ENCODE data around the gene TARS2. TPM values are rescaled to one million over a fixed set of nuclear protein-coding genes. Genes with fewer than 3 reads are reported as not detected.

The TARS2 gene
- total RNA-seq, 1 experiment from 2014 or later: 42.9 TPM

- TF ChIP-seq CDX4 (CRISPR knock-in tag; IDR thresholded peaks at IDR 0.05; ENCODE audit: borderline replicate concordance) (no peak), SP1 (CRISPR knock-in tag; conservative IDR thresholded peaks at IDR 0.05) (peak; percentile 40)
- TF ChIP-seq, protein P1, sequence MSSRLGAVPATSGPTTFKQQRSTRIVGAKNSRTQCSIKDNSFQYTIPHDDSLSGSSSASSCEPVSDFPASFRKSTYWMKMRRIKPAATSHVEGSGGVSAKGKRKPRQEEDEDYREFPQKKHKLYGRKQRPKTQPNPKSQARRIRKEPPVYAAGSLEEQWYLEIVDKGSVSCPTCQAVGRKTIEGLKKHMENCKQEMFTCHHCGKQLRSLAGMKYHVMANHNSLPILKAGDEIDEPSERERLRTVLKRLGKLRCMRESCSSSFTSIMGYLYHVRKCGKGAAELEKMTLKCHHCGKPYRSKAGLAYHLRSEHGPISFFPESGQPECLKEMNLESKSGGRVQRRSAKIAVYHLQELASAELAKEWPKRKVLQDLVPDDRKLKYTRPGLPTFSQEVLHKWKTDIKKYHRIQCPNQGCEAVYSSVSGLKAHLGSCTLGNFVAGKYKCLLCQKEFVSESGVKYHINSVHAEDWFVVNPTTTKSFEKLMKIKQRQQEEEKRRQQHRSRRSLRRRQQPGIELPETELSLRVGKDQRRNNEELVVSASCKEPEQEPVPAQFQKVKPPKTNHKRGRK (CRISPR knock-in tag; IDR thresholded peaks at IDR 0.05; ENCODE audit: borderline replicate concordance): no peak
- TF ChIP-seq, protein P2, sequence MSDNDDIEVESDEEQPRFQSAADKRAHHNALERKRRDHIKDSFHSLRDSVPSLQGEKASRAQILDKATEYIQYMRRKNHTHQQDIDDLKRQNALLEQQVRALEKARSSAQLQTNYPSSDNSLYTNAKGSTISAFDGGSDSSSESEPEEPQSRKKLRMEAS (CRISPR knock-in tag; IDR thresholded peaks at IDR 0.05): peak; percentile 67; the same call in 1 of the 2 replicates
Measured at GRCh38 chr1:150515328-150516049, 28.3 kb downstream of the TARS2 start, which contains the start of gene FALEC (continued).

DNA sequence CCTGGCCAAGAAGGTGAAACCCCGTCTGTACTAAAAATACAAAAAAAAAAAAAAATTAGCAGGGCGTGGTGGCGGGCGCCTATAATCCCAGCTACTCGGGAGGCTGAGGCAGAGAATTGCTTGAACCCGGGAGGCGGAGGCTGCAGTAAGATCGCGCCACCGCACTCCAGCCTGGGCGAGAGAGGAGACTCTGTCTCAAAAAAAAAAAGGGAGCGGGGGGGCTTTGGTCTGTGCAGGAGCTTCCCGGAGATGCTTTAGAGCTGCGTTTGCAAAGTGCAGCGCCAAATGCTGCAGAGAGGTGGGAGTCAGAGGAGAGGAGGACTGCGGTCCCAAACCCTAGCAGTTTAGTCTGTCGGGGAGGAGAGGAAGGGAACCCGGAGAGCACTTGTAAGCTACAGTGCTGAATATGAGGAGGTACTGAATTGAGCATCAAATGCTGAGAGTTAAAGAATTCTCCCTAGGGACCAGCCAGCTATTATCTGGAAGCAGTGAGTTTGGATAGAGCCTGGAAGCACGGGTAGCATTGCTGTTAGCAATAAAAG is 28.9 kb downstream of the TARS2 start:
- POLR2A ChIA-PET: interaction anchor here (0.6 to 1.6 kb wide), 8 partner anchors 16 to 64 kb away, joined by 3 to 6 read pairs (median 4); partner anchors contain the start of gene ADAMTSL4
- DNase-seq (ENCODE audit: low spot score): no peak

More for the DNA sequence above, 28.9 kb downstream of the TARS2 start:
- peaks cover 4% of the 10 kb centered on the region; the same call in 1 of the 2 replicates for H3K36me3 Mint-ChIP-seq
- CTCF ChIA-PET: interaction anchor here (0.6 to 9.7 kb wide), 15 partner anchors 12 to 347 kb away, joined by 3 to 139 read pairs (median 3); partner anchors contain the start of genes GOLPH3L and MCL1
- no peaks in the 10 kb centered on the region for H3K9me3 Mint-ChIP-seq
- peak overlapping the region; percentile 79 for H3K4me3 Mint-ChIP-seq
- no peaks in the 10 kb centered on the region; the same call in 1 of the 2 replicates for H3K27me3 Mint-ChIP-seq (ENCODE audit: low read depth)
- peaks cover 12% of the 10 kb centered on the region for H3K4me1 Mint-ChIP-seq
- H3K27ac Mint-ChIP-seq: peak overlapping the region; percentile 30
- TF ChIP-seq CDX4 (CRISPR knock-in tag; IDR thresholded peaks at IDR 0.05; ENCODE audit: borderline replicate concordance): no peak
- TF ChIP-seq ATF1 (CRISPR knock-in tag; IDR thresholded peaks at IDR 0.05): no peak
- TF ChIP-seq, protein P3, sequence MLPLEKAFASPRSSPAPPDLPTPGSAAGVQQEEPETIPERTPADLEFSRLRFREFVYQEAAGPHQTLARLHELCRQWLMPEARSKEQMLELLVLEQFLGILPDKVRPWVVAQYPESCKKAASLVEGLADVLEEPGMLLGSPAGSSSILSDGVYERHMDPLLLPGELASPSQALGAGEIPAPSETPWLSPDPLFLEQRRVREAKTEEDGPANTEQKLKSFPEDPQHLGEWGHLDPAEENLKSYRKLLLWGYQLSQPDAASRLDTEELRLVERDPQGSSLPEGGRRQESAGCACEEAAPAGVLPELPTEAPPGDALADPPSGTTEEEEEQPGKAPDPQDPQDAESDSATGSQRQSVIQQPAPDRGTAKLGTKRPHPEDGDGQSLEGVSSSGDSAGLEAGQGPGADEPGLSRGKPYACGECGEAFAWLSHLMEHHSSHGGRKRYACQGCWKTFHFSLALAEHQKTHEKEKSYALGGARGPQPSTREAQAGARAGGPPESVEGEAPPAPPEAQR (CRISPR knock-in tag; IDR thresholded peaks at IDR 0.05): no peak
- TF ChIP-seq CREB1 (CRISPR knock-in tag; IDR thresholded peaks at IDR 0.05): no peak
- TF ChIP-seq MXD4 (CRISPR knock-in tag; IDR thresholded peaks at IDR 0.05; ENCODE audit: borderline replicate concordance): no peak
- TF ChIP-seq PRDM15 (CRISPR knock-in tag; IDR thresholded peaks at IDR 0.05): no peak
- TF ChIP-seq ZNF138 (CRISPR knock-in tag; conservative IDR thresholded peaks at IDR 0.05): no peak
- peak; percentile 14 for ATAC-seq

Data from WTC11 (cell line).